SK-N-MC (cell line): Measurements from ENCODE around the gene TP63.

Experiments used
- DNase-seq: peaks from one replicate; pipeline ENCODE4 v3.0.0-alpha.2; 2011; ENCODE audit warnings: low read depth, low spot score
- H3K27ac ChIP-seq: fragments of 200-600 bp; sonication (generic); 2 replicates; pipeline ENCODE4 v1.5.1; 2016; ENCODE audit warnings: mixed run types
- H3K36me3 ChIP-seq: fragments of 200-600 bp; sonication (generic); 2 replicates; pipeline ENCODE4 v1.6.1; 2017; ENCODE audit warnings: antibody characterized with exemption, low read length, mixed read lengths; ENCODE audit not compliant: insufficient read depth
- H3K4me3 ChIP-seq: fragments of 200-600 bp; sonication (generic); 2 replicates; pipeline ENCODE4 v1.5.1; 2016
- H3K9ac ChIP-seq: fragments of 200-600 bp; sonication (generic); 2 replicates; pipeline ENCODE4 v1.8.0; 2017; ENCODE audit warnings: mixed run types, mixed read lengths; ENCODE audit not compliant: insufficient read length
- H3K9me3 ChIP-seq: fragments of 200-600 bp; sonication (generic); 2 replicates; pipeline ENCODE4 v1.6.1; 2017; ENCODE audit warnings: low read depth, mild to moderate bottlenecking, antibody characterized with exemption, low read length, moderate library complexity, mixed read lengths
- EZH2 ChIP-seq: fragments of 200-600 bp; sonication (generic); IDR thresholded peaks from one replicate; pipeline ENCODE4 v1.6.1; 2017; ENCODE audit warnings: antibody characterized with exemption
- FOXP2 ChIP-seq: optimal IDR thresholded peaks from 2 replicates; pipeline ENCODE3; 2011; ENCODE audit warnings: mild to moderate bottlenecking, moderate library complexity; ENCODE audit not compliant: insufficient read depth; ENCODE audit errors: extremely low read length, control extremely low read depth
- POLR2AphosphoS5 ChIP-seq: IDR thresholded peaks from 2 replicates; pipeline ENCODE4 v1.6.1; 2012; ENCODE audit warnings: mild to moderate bottlenecking, low read depth, low read length, borderline replicate concordance

The TP63 gene

GRCh38 chr3:189712906-189713483 lies 81.8 kb downstream of the TP63 start:
- Histone ChIP-seq H3K9ac (no peak overlapping the region), H3K4me3 (no peak overlapping the region), H3K36me3 (no peaks in the 10 kb centered on the region), H3K27ac (no peak overlapping the region), H3K9me3 (no peaks in the 10 kb centered on the region)
- DNase-seq, result no peak
- no peak for TF ChIP-seq POLR2AphosphoS5
- TF ChIP-seq FOXP2, result no peak
- TF ChIP-seq EZH2, result no peak

- peak overlapping the region; percentile 6 for H3K9ac ChIP-seq
- H3K36me3 ChIP-seq, result no peaks in the 10 kb centered on the region
- H3K9me3 ChIP-seq, result no peaks in the 10 kb centered on the region
- no peak overlapping the region for H3K4me3 ChIP-seq
- no peak for DNase-seq
- H3K27ac ChIP-seq, result peak overlapping the region; percentile 61
- TF ChIP-seq POLR2AphosphoS5 (no peak), FOXP2 (no peak), EZH2 (no peak)
Observed at GRCh38 chr3:189714991-189715961, 84.1 kb downstream of the TP63 start.

GRCh38 chr3:189718215-189718614 lies 87.0 kb downstream of the TP63 start:
- Histone ChIP-seq H3K36me3 (no peaks in the 10 kb centered on the region), H3K9ac (no peak overlapping the region), H3K27ac (no peak overlapping the region), H3K4me3 (no peak overlapping the region), H3K9me3 (no peaks in the 10 kb centered on the region)
- no peak for DNase-seq
- TF ChIP-seq EZH2, result no peak
- TF ChIP-seq POLR2AphosphoS5, result no peak
- TF ChIP-seq FOXP2, result no peak

GRCh38 chr3:189720736-189721417 lies 89.7 kb downstream of the TP63 start:
- H3K9me3 ChIP-seq, result no peaks in the 10 kb centered on the region

GRCh38 chr3:189721873-189722665 lies 90.9 kb downstream of the TP63 start:
- H3K9ac ChIP-seq, result no peak overlapping the region
- H3K9me3 ChIP-seq, result no peaks in the 10 kb centered on the region
- H3K36me3 ChIP-seq, result no peaks in the 10 kb centered on the region
- no peak for DNase-seq
- no peak overlapping the region for H3K4me3 ChIP-seq
- TF ChIP-seq FOXP2 (no peak), POLR2AphosphoS5 (no peak), EZH2 (no peak)
- H3K27ac ChIP-seq, result no peak overlapping the region

More at GRCh38 chr3:189720736-189721417, 89.7 kb downstream of the TP63 start:
- Histone ChIP-seq H3K9ac (no peak overlapping the region), H3K4me3 (no peak overlapping the region), H3K27ac (no peak overlapping the region), H3K36me3 (no peaks in the 10 kb centered on the region)
- no peak for DNase-seq
- TF ChIP-seq FOXP2, result no peak
- no peak for TF ChIP-seq EZH2
- no peak for TF ChIP-seq POLR2AphosphoS5

- H3K36me3 ChIP-seq, result no peaks in the 10 kb centered on the region
- TF ChIP-seq FOXP2 (no peak), POLR2AphosphoS5 (no peak), EZH2 (no peak)
- H3K27ac ChIP-seq, result no peak overlapping the region
- no peaks in the 10 kb centered on the region for H3K9me3 ChIP-seq
- no peak overlapping the region for H3K4me3 ChIP-seq
- no peak overlapping the region for H3K9ac ChIP-seq
- no peak for DNase-seq
Observed at GRCh38 chr3:189724356-189724755, 93.2 kb downstream of the TP63 start.

GRCh38 chr3:189726277-189726676 lies 95.1 kb downstream of the TP63 start:
- DNase-seq, result no peak
- TF ChIP-seq FOXP2 (no peak), POLR2AphosphoS5 (no peak), EZH2 (no peak)

More at GRCh38 chr3:189726277-189726676, 95.1 kb downstream of the TP63 start:
- no peaks in the 10 kb centered on the region for H3K9me3 ChIP-seq
- H3K9ac ChIP-seq, result no peak overlapping the region
- no peaks in the 10 kb centered on the region for H3K36me3 ChIP-seq
- no peak overlapping the region for H3K4me3 ChIP-seq
- no peak overlapping the region for H3K27ac ChIP-seq
